ENCODE results near the gene COX15.

- TF ChIP-seq CTCF (IDR thresholded peaks at IDR 0.05), result no peak
- no peak for TF ChIP-seq STAT6 (CRISPR knock-in tag; conservative IDR thresholded peaks at IDR 0.05; ENCODE audit: low read depth)
- TF ChIP-seq ZMAT4 (CRISPR knock-in tag; IDR thresholded peaks at IDR 0.05), result no peak
- TF ChIP-seq TCF7 (CRISPR knock-in tag; IDR thresholded peaks at IDR 0.05; ENCODE audit: low read depth), result no peak
- no peak for TF ChIP-seq ATF3 (CRISPR knock-in tag; conservative IDR thresholded peaks at IDR 0.05)
- TF ChIP-seq JAZF1 (CRISPR knock-in tag; IDR thresholded peaks at IDR 0.05), result no peak
- no peak for TF ChIP-seq ARID4B (CRISPR knock-in tag; IDR thresholded peaks at IDR 0.05; ENCODE audit: borderline replicate concordance)
- TF ChIP-seq CREB1 (CRISPR knock-in tag; IDR thresholded peaks at IDR 0.05), result no peak
- no peak for TF ChIP-seq PREB (CRISPR knock-in tag; IDR thresholded peaks at IDR 0.05; ENCODE audit: borderline replicate concordance)
- TF ChIP-seq MLX (CRISPR knock-in tag; IDR thresholded peaks at IDR 0.05), result no peak
- TF ChIP-seq ZNF425 (CRISPR knock-in tag; conservative IDR thresholded peaks at IDR 0.05), result no peak
- TF ChIP-seq ATF6 (CRISPR knock-in tag; IDR thresholded peaks at IDR 0.05), result no peak
- no peak for TF ChIP-seq FOXP1 (CRISPR knock-in tag; IDR thresholded peaks at IDR 0.05; ENCODE audit: borderline replicate concordance)
Observed at GRCh38 chr10:99708428-99709012, 23.4 kb downstream of the COX15 start.
